HepG2 (cell line): ENCODE data around the gene BACH2. TPM values are rescaled to one million over a fixed set of nuclear protein-coding genes. Genes with fewer than 3 reads are reported as not detected.

Source experiments
- ATAC-seq: fragments of 200-7000 bp; cut with Tn5 transposase; 3 replicates; pipeline ENCODE4 v1.9.1; 2020; ENCODE audit warnings: mild to moderate bottlenecking, moderate library complexity
- BruUV-seq: library from RNA; stranded (reverse); fragments of 400-500 nt; replicated peaks from 2 replicates; lab custom pipeline; 2021; lab: Mats Ljungman, UMichigan
- CTCF ChIA-PET: fragments of 300-600 bp; formaldehyde crosslinking; extraction: SDS; loops from one replicate; lab custom pipeline; 2021; ENCODE audit warnings: low total read pairs, inconsistent platforms, low intra/inter-chr PET ratio; lab: Yijun Ruan, JAX
- POLR2A ChIA-PET: fragments of 350-600 bp; sonication (Branson Sonifier 250); formaldehyde crosslinking; loops from one replicate; lab custom pipeline; 2020; ENCODE audit warnings: antibody characterized with exemption, inconsistent platforms; lab: Yijun Ruan, JAX
- DNase-seq: peaks from one replicate; pipeline ENCODE4 v3.0.0-alpha.2; 2015; ENCODE audit warnings: low spot score
- FAIRE-seq: peaks from 3 replicates; lab custom pipeline; 2011; peaks lifted over from hg19 to GRCh38; lab: Jason Lieb, UNC
- H2AFZ ChIP-seq: one replicate; pipeline ENCODE4 v1.6.1; 2011; ENCODE audit warnings: low read length, inconsistent platforms
- H3K27ac ChIP-seq: fragments of 300-600 bp; 3 replicates; pipeline ENCODE4 v1.8.0; 2011; ENCODE audit warnings: mixed run types, mild to moderate bottlenecking, mixed read lengths, low read length, inconsistent platforms; ENCODE audit not compliant: insufficient read depth; ENCODE audit errors: extremely low read length
- H3K27me3 ChIP-seq, 2 experiments: fragments of 200-600 bp in 1 of 2; 2 replicates in 1 of 2; 3 replicates in 1 of 2; pipeline versions ENCODE4 v1.6.0 to v1.8.0; 2011; ENCODE audit warnings: low read length in 2 of 2, mild to moderate bottlenecking in 2 of 2, moderate library complexity in 2 of 2, inconsistent platforms in 1 of 2; ENCODE audit not compliant: insufficient read depth in 2 of 2, control insufficient read depth in 1 of 2
- H3K36me3 ChIP-seq, 2 experiments: fragments of 200-600 bp in 1 of 2; replicated peaks in 1 of 2; 2 replicates in 1 of 2; 3 replicates in 1 of 2; pipeline versions ENCODE4 v1.5.1 to v1.8.0; 2011; ENCODE audit warnings: low read length in 2 of 2, inconsistent platforms in 1 of 2; ENCODE audit not compliant: insufficient read depth in 2 of 2, control insufficient read depth in 1 of 2
- H3K4me1 ChIP-seq: 2 replicates; pipeline ENCODE4 v1.5.1; 2012; ENCODE audit warnings: low read length, inconsistent platforms; ENCODE audit not compliant: insufficient read depth
- H3K4me2 ChIP-seq: 2 replicates; pipeline ENCODE4 v1.6.0; 2011; ENCODE audit warnings: low read depth, low read length, inconsistent platforms
- H3K4me3 ChIP-seq, 3 experiments: fragments of 200-600 bp in 1 of 3; sonication (generic), shearing (Covaris generic) in 1 of 3; replicated peaks in 1 of 3; 2 replicates each; pipeline ENCODE4 v1.5.1; 2011 to 2016; ENCODE audit warnings: low read length in 3 of 3, inconsistent platforms in 2 of 3, low read depth in 2 of 3, mild to moderate bottlenecking in 2 of 3, control low read depth in 1 of 3, mixed read lengths in 1 of 3; ENCODE audit not compliant: insufficient read depth in 1 of 3
- H3K79me2 ChIP-seq: one replicate; pipeline ENCODE4 v1.6.1; 2011; ENCODE audit warnings: low read length, inconsistent platforms; ENCODE audit not compliant: insufficient read depth
- H3K9ac ChIP-seq: 2 replicates; pipeline ENCODE4 v1.6.0; 2011; ENCODE audit warnings: mild to moderate bottlenecking, low read depth, low read length, inconsistent platforms; ENCODE audit not compliant: insufficient read depth
- H3K9me3 ChIP-seq: 2 replicates; pipeline ENCODE4 v1.5.1; 2012; ENCODE audit warnings: mild to moderate bottlenecking, low read length
- H4K20me1 ChIP-seq: 2 replicates; pipeline ENCODE4 v1.6.0; 2011; ENCODE audit warnings: inconsistent platforms, mild to moderate bottlenecking, low read length, moderate library complexity; ENCODE audit not compliant: insufficient read depth
- ATF4 ChIP-seq, 2 experiments: fragments of 450-650 bp in 1 of 2; sonication (generic) in 1 of 2; formaldehyde crosslinking; IDR thresholded peaks; 2 replicates each; pipeline versions ENCODE4 v1.5.0 to v1.8.0; 2020 to 2022; ENCODE audit warnings: mild to moderate bottlenecking in 1 of 2, missing genetic modification reagents in 1 of 2
- CCDC6 ChIP-seq: sonication (generic); formaldehyde crosslinking; IDR thresholded peaks from 2 replicates; pipeline ENCODE4 v1.8.1; 2022; ENCODE audit warnings: mild to moderate bottlenecking, missing genetic modification reagents, moderate library complexity
- ETS1 ChIP-seq: sonication (generic); formaldehyde crosslinking; IDR thresholded peaks from 2 replicates; pipeline ENCODE4 v1.4.0; 2020; ENCODE audit warnings: missing genetic modification reagents
- GTF2F1 ChIP-seq: fragments of 150-350 bp; IDR thresholded peaks from 2 replicates; pipeline ENCODE4 v1.6.1; 2014; ENCODE audit warnings: low read length
- HMG20B ChIP-seq: conservative IDR thresholded peaks from 2 replicates; pipeline ENCODE4 v1.6.1; 2016; ENCODE audit warnings: missing genetic modification reagents, missing compliant biosample characterization
- HNRNPK ChIP-seq: fragments of 200-400 bp; formaldehyde crosslinking; IDR thresholded peaks from 2 replicates; pipeline ENCODE4 v1.6.1; 2018; ENCODE audit warnings: low read length, low read depth, moderate library complexity, mild to moderate bottlenecking; ENCODE audit not compliant: poor library complexity, severe bottlenecking
- HNRNPL ChIP-seq: fragments of 200-400 bp; formaldehyde crosslinking; IDR thresholded peaks from 2 replicates; pipeline ENCODE4 v1.6.1; 2017; ENCODE audit warnings: mild to moderate bottlenecking, low read depth, low read length
- HOXD1 ChIP-seq: sonication (generic); formaldehyde crosslinking; IDR thresholded peaks from 2 replicates; pipeline ENCODE4 v1.5.0; 2020; ENCODE audit warnings: missing genetic modification reagents
- KLF12 ChIP-seq: sonication (generic); formaldehyde crosslinking; IDR thresholded peaks from 2 replicates; pipeline ENCODE4 v1.4.0; 2020; ENCODE audit warnings: missing genetic modification reagents, borderline replicate concordance
- MLLT10 ChIP-seq: sonication (generic); formaldehyde crosslinking; IDR thresholded peaks from 2 replicates; pipeline ENCODE4 v1.4.0; 2020; ENCODE audit warnings: missing genetic modification reagents
- MLX ChIP-seq: IDR thresholded peaks from 2 replicates; pipeline ENCODE4 v1.6.1; 2016
- NCOA1 ChIP-seq: sonication (generic); formaldehyde crosslinking; IDR thresholded peaks from 2 replicates; pipeline ENCODE4 v1.9.0; 2021; ENCODE audit warnings: missing genetic modification reagents
- RNF2 ChIP-seq: fragments of 450-650 bp; conservative IDR thresholded peaks from 2 replicates; pipeline ENCODE4 v1.6.1; 2016; ENCODE audit warnings: low read depth
- SMARCE1 ChIP-seq: fragments of 450-650 bp; IDR thresholded peaks from 2 replicates; pipeline ENCODE4 v1.6.1; 2017; ENCODE audit warnings: borderline replicate concordance
- TEAD2 ChIP-seq: sonication (generic); formaldehyde crosslinking; IDR thresholded peaks from 2 replicates; pipeline ENCODE4 v1.9.0; 2021; ENCODE audit warnings: missing genetic modification reagents
- ZBTB7A ChIP-seq: sonication (generic); formaldehyde crosslinking; IDR thresholded peaks from 2 replicates; pipeline ENCODE4 v1.8.0; 2022; ENCODE audit warnings: mild to moderate bottlenecking, missing genetic modification reagents
- ZNF276 ChIP-seq: sonication (generic); formaldehyde crosslinking; IDR thresholded peaks from 2 replicates; pipeline ENCODE4 v1.4.0; 2020; ENCODE audit warnings: mild to moderate bottlenecking, low read depth, missing genetic modification reagents
- ZNF33B ChIP-seq: sonication (generic); formaldehyde crosslinking; IDR thresholded peaks from 2 replicates; pipeline ENCODE4 v1.5.1; 2020; ENCODE audit warnings: mild to moderate bottlenecking, missing genetic modification reagents
- WGBS: methylation state at CpG from one replicate; pipeline ENCODE4 v1.1.6; 2017; ENCODE audit warnings: low lambda C conversion rate; 5-methylcytosine and 5-hydroxymethylcytosine counted together
- in situ Hi-C: cut with HindIII; loops from 2 replicates; pipeline ENCODE4 v1.10.0; 2017; ENCODE audit warnings: low pct_unique_long_range_greater_than_20kb; ENCODE audit not compliant: extremely low pct_ligation_motif_present
- intact Hi-C: fragments of 100-400 bp; cut with micrococcal nuclease; formaldehyde crosslinking; loops from one replicate; pipeline ENCODE4 v1.10.0; 2022; ENCODE audit not compliant: unreplicated experiment
- polyA plus RNA-seq, 8 experiments: library from polyadenylated mRNA; depleted of rRNA in 3 of 8; stranded (reverse) in 7 of 8; unstranded in 1 of 8; fragments of >200 nt; fragmentation: Illumina TruSeq in 4 of 8; extraction: Trizol in 4 of 8; gene quantifications; 2 replicates each; pipeline versions ENCODE4 v1.2.1 to v1.2.3, GENCODE V29; 2011 to 2016; ENCODE audit warnings: low read depth in 4 of 8, missing spikeins in 1 of 8, mixed read lengths in 1 of 8; ENCODE audit not compliant: insufficient read depth in 1 of 8
- total RNA-seq, 5 experiments: library from RNA; depleted of rRNA; stranded (reverse); fragments of >200 nt; fragmentation: Illumina TruSeq; extraction: Trizol; gene quantifications; 2 replicates each; pipeline ENCODE4 v1.2.3, GENCODE V29; 2016; ENCODE audit warnings: low read depth in 1 of 5

BACH2 gene
- total and polyA plus RNA-seq, 2 of the 13 experiments (the other 11 are each of a cell fraction or from before 2014, with no cell fraction given) = 0.01 TPM; not detected in 1

GRCh38 chr6:90212274-90212673, 84.4 kb downstream of the BACH2 start (continued):
- TF ChIP-seq ZNF276 (no peak), KLF12 (CRISPR knock-in tag) (no peak)

GRCh38 chr6:90209527-90209926, 87.1 kb downstream of the BACH2 start:
- Histone ChIP-seq H3K36me3 (no peaks in the 10 kb centered on the region), H3K4me2 (no peak overlapping the region), H3K4me3 (no peak overlapping the region), H2AFZ (no peak overlapping the region), H3K27ac (no peak overlapping the region), H3K79me2 (no peaks in the 10 kb centered on the region), H3K9ac (no peak overlapping the region), H3K9me3 (no peaks in the 10 kb centered on the region), H4K20me1 (no peaks in the 10 kb centered on the region), H3K27me3 (no peaks in the 10 kb centered on the region), H3K4me1 (no peaks in the 10 kb centered on the region)
- intact Hi-C loops = no loop called here
- BruUV-seq = no TSS peak
- no peak for ATAC-seq
- in situ Hi-C loops = no loop called here
- FAIRE-seq = no peak
- WGBS = 38% methylated on average over 6 of the region's 6 CpGs
- CTCF ChIA-PET = no interaction called here
- TF ChIP-seq RNF2 = no peak
- no peak for TF ChIP-seq NCOA1 (CRISPR knock-in tag)
- no peak for TF ChIP-seq SMARCE1
- TF ChIP-seq HOXD1 (CRISPR knock-in tag) = no peak
- no peak for TF ChIP-seq ZBTB7A (CRISPR knock-in tag)
- TF ChIP-seq ATF4 (CRISPR knock-in tag; IDR thresholded peaks at IDR 0.05) = no peak
- no peak for TF ChIP-seq HNRNPL
- TF ChIP-seq CCDC6 (CRISPR knock-in tag) = no peak
- no peak for TF ChIP-seq GTF2F1
- no peak for TF ChIP-seq ETS1 (CRISPR knock-in tag)
- no peak for TF ChIP-seq MLLT10
- no peak for TF ChIP-seq ZNF33B
- no peak for TF ChIP-seq MLX (CRISPR knock-in tag)
- TF ChIP-seq TEAD2 (CRISPR knock-in tag) = no peak
- TF ChIP-seq HMG20B (CRISPR knock-in tag) = no peak
- TF ChIP-seq HNRNPK = no peak
- POLR2A ChIA-PET = no interaction called here
- no peak for DNase-seq
